Measurements from ENCODE around the gene USP11. TPM values are rescaled to one million over a fixed set of nuclear protein-coding genes. Genes with fewer than 3 reads are reported as not detected.

The USP11 gene
- total and polyA plus RNA-seq, 2 experiments from 2014 or later: 64.2 to 65.1 TPM

DNA sequence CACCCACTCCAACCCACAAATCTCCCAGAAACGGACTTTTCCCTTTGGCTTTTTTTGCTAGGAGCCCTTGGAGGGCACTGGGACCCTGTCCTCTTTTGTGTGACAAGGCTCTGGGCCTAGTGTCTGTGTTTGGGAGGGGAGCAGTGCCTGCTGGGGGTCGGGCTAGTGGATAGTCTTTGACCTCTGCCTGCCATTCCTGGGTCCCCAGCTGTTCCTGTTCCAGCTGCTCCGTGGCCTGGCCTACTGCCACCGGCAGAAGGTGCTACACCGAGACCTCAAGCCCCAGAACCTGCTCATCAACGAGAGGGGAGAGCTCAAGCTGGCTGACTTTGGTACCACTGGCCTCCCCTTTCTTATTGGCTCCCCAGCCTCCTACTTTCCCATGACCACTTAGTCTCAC, 6.7 kb upstream of the USP11 start (continued):
- TF ChIP-seq, protein P1, sequence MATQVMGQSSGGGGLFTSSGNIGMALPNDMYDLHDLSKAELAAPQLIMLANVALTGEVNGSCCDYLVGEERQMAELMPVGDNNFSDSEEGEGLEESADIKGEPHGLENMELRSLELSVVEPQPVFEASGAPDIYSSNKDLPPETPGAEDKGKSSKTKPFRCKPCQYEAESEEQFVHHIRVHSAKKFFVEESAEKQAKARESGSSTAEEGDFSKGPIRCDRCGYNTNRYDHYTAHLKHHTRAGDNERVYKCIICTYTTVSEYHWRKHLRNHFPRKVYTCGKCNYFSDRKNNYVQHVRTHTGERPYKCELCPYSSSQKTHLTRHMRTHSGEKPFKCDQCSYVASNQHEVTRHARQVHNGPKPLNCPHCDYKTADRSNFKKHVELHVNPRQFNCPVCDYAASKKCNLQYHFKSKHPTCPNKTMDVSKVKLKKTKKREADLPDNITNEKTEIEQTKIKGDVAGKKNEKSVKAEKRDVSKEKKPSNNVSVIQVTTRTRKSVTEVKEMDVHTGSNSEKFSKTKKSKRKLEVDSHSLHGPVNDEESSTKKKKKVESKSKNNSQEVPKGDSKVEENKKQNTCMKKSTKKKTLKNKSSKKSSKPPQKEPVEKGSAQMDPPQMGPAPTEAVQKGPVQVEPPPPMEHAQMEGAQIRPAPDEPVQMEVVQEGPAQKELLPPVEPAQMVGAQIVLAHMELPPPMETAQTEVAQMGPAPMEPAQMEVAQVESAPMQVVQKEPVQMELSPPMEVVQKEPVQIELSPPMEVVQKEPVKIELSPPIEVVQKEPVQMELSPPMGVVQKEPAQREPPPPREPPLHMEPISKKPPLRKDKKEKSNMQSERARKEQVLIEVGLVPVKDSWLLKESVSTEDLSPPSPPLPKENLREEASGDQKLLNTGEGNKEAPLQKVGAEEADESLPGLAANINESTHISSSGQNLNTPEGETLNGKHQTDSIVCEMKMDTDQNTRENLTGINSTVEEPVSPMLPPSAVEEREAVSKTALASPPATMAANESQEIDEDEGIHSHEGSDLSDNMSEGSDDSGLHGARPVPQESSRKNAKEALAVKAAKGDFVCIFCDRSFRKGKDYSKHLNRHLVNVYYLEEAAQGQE (IDR thresholded peaks at IDR 0.05; ENCODE audit: unreplicated experiment): no peak
- TF ChIP-seq EZH2 (IDR thresholded peaks at IDR 0.05; ENCODE audit: low read depth, unreplicated experiment): no peak
- TF ChIP-seq NANOG (IDR thresholded peaks at IDR 0.05; ENCODE audit: borderline replicate concordance): no peak
- TF ChIP-seq POLR2AphosphoS5 (IDR thresholded peaks at IDR 0.05; ENCODE audit: low read depth): no peak

DNA sequence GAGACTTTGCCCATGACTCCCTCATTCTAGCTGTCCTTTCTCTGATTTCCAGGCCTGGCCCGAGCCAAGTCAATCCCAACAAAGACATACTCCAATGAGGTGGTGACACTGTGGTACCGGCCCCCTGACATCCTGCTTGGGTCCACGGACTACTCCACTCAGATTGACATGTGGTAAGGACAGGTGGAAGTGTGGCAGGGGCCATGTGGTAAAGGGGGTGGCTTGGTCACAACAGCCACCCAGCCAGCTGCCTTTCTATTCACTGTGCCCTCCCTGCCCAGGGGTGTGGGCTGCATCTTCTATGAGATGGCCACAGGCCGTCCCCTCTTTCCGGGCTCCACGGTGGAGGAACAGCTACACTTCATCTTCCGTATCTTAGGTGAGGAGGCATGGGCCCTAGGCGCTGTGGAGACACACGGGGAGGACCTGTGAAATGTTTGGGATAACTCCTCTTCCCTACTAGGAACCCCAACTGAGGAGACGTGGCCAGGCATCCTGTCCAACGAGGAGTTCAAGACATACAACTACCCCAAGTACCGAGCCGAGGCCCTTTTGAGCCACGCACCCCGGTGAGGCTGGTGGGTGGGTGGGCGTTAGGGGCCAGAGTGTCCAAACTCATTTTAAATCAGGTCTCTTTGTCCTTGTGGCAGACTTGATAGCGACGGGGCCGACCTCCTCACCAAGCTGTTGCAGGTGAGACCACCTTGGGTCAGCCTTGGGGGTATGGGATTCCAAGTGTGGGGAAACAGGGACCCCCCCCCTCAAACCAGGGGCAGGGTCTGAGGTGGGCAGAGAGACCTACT, 6.1 kb upstream of the USP11 start:
- TF ChIP-seq POLR2AphosphoS5 (IDR thresholded peaks at IDR 0.05; ENCODE audit: low read depth): no peak
- TF ChIP-seq ZNF331 (CRISPR knock-in tag; IDR thresholded peaks at IDR 0.05; ENCODE audit: low read depth): no peak
- no peak for TF ChIP-seq NANOG (IDR thresholded peaks at IDR 0.05; ENCODE audit: borderline replicate concordance)
- TF ChIP-seq, protein P2, sequence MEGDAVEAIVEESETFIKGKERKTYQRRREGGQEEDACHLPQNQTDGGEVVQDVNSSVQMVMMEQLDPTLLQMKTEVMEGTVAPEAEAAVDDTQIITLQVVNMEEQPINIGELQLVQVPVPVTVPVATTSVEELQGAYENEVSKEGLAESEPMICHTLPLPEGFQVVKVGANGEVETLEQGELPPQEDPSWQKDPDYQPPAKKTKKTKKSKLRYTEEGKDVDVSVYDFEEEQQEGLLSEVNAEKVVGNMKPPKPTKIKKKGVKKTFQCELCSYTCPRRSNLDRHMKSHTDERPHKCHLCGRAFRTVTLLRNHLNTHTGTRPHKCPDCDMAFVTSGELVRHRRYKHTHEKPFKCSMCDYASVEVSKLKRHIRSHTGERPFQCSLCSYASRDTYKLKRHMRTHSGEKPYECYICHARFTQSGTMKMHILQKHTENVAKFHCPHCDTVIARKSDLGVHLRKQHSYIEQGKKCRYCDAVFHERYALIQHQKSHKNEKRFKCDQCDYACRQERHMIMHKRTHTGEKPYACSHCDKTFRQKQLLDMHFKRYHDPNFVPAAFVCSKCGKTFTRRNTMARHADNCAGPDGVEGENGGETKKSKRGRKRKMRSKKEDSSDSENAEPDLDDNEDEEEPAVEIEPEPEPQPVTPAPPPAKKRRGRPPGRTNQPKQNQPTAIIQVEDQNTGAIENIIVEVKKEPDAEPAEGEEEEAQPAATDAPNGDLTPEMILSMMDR (conservative IDR thresholded peaks at IDR 0.05; ENCODE audit: low read depth in 2 of 2): no peak
- TF ChIP-seq, protein P3, sequence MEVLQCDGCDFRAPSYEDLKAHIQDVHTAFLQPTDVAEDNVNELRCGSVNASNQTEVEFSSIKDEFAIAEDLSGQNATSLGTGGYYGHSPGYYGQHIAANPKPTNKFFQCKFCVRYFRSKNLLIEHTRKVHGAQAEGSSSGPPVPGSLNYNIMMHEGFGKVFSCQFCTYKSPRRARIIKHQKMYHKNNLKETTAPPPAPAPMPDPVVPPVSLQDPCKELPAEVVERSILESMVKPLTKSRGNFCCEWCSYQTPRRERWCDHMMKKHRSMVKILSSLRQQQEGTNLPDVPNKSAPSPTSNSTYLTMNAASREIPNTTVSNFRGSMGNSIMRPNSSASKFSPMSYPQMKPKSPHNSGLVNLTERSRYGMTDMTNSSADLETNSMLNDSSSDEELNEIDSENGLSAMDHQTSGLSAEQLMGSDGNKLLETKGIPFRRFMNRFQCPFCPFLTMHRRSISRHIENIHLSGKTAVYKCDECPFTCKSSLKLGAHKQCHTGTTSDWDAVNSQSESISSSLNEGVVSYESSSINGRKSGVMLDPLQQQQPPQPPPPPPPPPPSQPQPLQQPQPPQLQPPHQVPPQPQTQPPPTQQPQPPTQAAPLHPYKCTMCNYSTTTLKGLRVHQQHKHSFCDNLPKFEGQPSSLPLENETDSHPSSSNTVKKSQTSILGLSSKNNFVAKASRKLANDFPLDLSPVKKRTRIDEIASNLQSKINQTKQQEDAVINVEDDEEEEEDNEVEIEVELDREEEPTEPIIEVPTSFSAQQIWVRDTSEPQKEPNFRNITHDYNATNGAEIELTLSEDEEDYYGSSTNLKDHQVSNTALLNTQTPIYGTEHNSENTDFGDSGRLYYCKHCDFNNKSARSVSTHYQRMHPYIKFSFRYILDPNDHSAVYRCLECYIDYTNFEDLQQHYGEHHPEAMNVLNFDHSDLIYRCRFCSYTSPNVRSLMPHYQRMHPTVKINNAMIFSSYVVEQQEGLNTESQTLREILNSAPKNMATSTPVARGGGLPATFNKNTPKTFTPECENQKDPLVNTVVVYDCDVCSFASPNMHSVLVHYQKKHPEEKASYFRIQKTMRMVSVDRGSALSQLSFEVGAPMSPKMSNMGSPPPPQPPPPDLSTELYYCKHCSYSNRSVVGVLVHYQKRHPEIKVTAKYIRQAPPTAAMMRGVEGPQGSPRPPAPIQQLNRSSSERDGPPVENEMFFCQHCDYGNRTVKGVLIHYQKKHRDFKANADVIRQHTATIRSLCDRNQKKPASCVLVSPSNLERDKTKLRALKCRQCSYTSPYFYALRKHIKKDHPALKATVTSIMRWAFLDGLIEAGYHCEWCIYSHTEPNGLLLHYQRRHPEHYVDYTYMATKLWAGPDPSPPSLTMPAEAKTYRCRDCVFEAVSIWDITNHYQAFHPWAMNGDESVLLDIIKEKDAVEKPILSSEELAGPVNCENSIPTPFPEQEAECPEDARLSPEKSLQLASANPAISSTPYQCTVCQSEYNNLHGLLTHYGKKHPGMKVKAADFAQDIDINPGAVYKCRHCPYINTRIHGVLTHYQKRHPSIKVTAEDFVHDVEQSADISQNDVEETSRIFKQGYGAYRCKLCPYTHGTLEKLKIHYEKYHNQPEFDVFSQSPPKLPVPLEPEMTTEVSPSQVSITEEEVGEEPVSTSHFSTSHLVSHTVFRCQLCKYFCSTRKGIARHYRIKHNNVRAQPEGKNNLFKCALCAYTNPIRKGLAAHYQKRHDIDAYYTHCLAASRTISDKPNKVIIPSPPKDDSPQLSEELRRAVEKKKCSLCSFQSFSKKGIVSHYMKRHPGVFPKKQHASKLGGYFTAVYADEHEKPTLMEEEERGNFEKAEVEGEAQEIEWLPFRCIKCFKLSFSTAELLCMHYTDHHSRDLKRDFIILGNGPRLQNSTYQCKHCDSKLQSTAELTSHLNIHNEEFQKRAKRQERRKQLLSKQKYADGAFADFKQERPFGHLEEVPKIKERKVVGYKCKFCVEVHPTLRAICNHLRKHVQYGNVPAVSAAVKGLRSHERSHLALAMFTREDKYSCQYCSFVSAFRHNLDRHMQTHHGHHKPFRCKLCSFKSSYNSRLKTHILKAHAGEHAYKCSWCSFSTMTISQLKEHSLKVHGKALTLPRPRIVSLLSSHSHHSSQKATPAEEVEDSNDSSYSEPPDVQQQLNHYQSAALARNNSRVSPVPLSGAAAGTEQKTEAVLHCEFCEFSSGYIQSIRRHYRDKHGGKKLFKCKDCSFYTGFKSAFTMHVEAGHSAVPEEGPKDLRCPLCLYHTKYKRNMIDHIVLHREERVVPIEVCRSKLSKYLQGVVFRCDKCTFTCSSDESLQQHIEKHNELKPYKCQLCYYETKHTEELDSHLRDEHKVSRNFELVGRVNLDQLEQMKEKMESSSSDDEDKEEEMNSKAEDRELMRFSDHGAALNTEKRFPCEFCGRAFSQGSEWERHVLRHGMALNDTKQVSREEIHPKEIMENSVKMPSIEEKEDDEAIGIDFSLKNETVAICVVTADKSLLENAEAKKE (CRISPR knock-in tag; IDR thresholded peaks at IDR 0.05): no peak
- no peak for TF ChIP-seq EZH2 (IDR thresholded peaks at IDR 0.05; ENCODE audit: low read depth, unreplicated experiment)
- ATAC-seq: no peak
- Histone ChIP-seq H3K4me2 (no peak overlapping the region), H3K4me3 (no peak overlapping the region), H2AFZ (no peak overlapping the region), H4K20me1 (replicated peaks; ENCODE audit: insufficient read depth) (no peaks in the 10 kb centered on the region), H3K9me2 (ENCODE audit: insufficient read depth) (no peaks in the 10 kb centered on the region), H3K27me3 (ENCODE audit: insufficient read depth) (no peaks in the 10 kb centered on the region), H3K27ac (ENCODE audit: low read depth) (no peak overlapping the region), H3F3A (replicated peaks; ENCODE audit: low read depth) (no peaks in the 10 kb centered on the region), H3K79me2 (replicated peaks; ENCODE audit: insufficient read depth) (peaks cover 6% of the 10 kb centered on the region; the same call in 1 of the 2 replicates), H3K4me1 (ENCODE audit: insufficient read depth) (no peaks in the 10 kb centered on the region), H3K36me3 (ENCODE audit: insufficient read depth) (peaks cover 6% of the 10 kb centered on the region)
- no peak overlapping the region for H3K27ac Mint-ChIP-seq
- H3K4me3 Mint-ChIP-seq: no peak overlapping the region
- H3K4me1 Mint-ChIP-seq: no peaks in the 10 kb centered on the region; the same call in 1 of the 3 replicates
- DNase-seq (ENCODE audit: low spot score): no peak
- H3K36me3 Mint-ChIP-seq (ENCODE audit: low read depth): peaks cover 55% of the 10 kb centered on the region
- H3K27me3 Mint-ChIP-seq (ENCODE audit: insufficient read depth, low read depth, poor library complexity): no peaks in the 10 kb centered on the region
- H3K9me3 Mint-ChIP-seq: no peaks in the 10 kb centered on the region; the same call in 2 of the 3 replicates
